Activated T-cell treated with anti-CD3 and anti-CD28 coated beads, Interleukin-2, amount 50 U/mL, for 48 hours (primary cell): ENCODE measurements around the gene FAM8A1.
"Not testable (repeated sequence)": the region's sequence is repeated elsewhere in the genome, so short reads cannot be mapped to it uniquely, and the experiment has no call there.

Experiments
- DNase-seq, 2 experiments: peaks; one replicate each; pipeline ENCODE4 v3.0.0-alpha.2; 2020

The FAM8A1 gene

GRCh38 chr6:17599877-17600526 is at the start of gene FAM8A1:
TSS of gene FAM8A1 (plus strand) at chr6:17600302. CDS start at chr6:17600410, 108 bp downstream.
- DNase-seq = peak; percentile 96 to 97

GRCh38 chr6:17551383-17551958 is 48.6 kb upstream of the FAM8A1 start:
- no peak for DNase-seq

DNA sequence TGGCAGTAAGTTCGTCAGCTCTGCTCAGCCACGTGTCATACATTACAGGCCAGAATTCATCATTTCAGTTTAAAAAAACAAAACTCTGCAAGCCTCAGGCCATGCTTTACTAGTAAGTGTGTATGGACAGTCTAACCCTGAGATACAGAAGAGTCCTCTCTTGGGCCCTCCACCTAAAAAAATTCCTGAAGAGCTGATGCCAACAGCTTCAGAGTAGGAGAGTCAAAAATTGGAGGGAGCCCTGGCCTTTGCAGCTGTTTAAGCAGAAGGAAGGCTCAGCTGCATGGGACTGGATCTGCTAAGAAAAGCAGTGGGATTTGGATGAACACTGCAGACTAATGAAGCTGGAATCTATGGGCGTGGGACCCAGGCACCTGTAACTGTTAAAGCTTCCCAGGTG is 47.2 kb upstream of the FAM8A1 start:
- no peak for DNase-seq

- no peak for DNase-seq
These were observed 44.1 kb upstream of the FAM8A1 start for GRCh38 chr6:17556014-17556413.

GRCh38 chr6:17562636-17563035 is 37.5 kb upstream of the FAM8A1 start:
- no peak for DNase-seq

GRCh38 chr6:17565399-17565798 is 34.7 kb upstream of the FAM8A1 start:
- DNase-seq = no peak

GRCh38 chr6:17574866-17575560 is 25.1 kb upstream of the FAM8A1 start:
- no peak for DNase-seq

DNA sequence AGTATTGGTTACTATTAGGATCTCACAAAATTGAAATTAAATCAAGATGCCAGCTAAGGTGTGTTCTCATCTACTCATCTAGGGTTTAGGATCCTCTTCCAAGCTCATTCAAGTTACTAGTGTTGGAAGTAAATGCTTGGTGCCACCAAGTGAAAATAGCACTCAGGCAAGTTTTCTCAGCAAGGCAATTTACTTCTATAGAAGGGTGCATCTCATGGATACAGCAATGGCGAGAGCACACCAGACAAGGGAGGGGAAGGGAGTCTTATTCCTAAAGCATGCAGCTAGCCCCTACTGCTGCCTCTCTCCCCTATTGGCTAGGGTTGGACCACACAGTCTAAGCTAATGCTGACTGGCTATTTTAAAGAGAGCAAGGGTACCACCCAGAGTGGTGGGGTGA is 23.0 kb upstream of the FAM8A1 start:
- no peak for DNase-seq

GRCh38 chr6:17580518-17581048 is 19.5 kb upstream of the FAM8A1 start:
- DNase-seq = peak; percentile 41 to 49

- peak in 1 of 2 experiments; percentile 23 for DNase-seq
These were observed 18.8 kb upstream of the FAM8A1 start for GRCh38 chr6:17581282-17581681.

DNA sequence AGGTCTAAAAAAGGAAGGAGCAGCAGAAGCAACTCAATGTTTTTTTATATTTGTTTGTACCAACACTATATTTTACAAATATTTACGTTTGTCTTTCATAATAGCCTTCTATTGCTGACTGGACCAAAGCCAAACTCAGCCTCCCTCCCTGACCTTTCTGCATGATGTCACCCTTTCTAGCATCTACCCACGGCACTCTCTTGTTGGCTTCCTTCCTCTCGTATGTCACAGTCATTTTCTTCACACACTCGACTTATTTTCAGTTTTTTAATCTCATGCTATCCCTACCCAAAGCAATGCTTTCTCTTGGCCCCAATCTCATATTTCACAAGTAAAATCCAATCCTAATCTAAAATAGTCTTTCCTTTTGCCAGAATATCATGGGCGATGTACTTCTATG is 16.3 kb upstream of the FAM8A1 start:
- no peak for DNase-seq

GRCh38 chr6:17584241-17584803 is 15.8 kb upstream of the FAM8A1 start:
- no peak for DNase-seq

DNA sequence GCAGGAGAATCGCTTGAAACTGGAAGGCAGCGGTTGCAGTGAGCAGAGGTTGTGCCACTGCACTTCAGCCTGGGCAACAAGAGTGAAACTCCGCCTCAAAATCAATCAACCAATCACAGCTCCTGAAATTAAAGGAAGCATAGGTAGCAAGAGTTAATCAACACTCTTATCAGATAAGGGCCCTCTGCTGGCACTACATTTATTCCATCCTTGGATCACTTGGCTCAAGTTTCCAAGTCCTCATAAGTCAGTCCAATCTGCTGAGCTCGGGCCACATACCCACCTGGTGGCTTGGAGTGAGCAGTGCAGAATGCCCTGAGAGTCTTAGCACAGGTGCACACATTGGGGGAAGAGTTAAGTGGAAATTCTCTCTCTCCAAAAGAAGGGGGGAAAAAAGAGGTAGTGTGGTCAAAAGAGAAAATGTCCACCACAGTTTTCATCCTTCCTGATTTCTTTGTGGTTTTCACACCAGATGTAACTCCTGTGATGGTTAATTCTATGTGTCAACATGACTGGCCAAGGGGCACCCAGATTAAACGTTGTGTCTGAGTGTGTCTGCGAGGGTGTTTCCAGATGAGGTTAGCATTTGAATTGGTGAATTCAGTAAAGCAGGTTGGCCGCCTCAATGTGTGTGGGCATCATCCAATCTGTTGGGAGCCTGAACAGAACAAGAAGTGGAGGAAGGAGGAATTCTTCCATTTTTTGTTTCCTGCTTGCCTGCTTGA is 14.2 kb upstream of the FAM8A1 start:
- no peak for DNase-seq

DNA sequence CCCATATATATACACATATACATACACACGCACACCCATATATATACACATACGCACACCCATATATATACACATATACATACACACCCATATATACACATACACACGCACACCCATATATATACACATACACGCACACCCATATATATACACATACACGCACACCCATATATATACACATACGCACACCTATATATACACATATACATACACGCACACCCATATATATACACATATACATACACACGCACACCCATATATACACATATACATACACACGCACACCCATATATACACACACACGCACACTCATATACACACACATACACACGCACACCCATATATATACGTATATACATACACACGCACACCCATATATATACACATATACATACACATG is 13.5 kb upstream of the FAM8A1 start:
- DNase-seq = not testable (repeated sequence)

GRCh38 chr6:17588011-17588410 is 12.1 kb upstream of the FAM8A1 start:
- DNase-seq = no peak

GRCh38 chr6:17589406-17590096 is 10.6 kb upstream of the FAM8A1 start:
- no peak for DNase-seq

DNA sequence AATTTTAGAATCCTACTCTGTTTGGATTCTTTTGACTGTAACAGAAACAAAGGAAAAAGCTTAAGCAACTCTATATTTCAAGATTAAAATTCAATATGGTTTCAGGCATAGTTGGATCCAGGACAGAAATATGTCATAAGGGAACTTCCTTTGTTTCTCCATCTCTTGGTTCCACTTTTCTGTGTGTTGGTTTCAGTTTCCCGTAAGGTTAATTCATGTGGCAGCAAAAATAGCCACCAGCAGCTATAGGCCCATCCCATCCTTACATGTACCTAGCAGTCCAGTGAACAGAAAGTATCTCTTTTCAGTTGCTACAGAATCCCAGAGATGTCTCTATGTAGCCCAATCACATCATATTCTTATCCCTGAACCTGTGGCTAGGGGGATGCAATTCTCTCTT is 8.8 kb upstream of the FAM8A1 start:
- no peak for DNase-seq

- DNase-seq = no peak
These were observed 6.9 kb upstream of the FAM8A1 start for GRCh38 chr6:17593246-17593645.

DNA sequence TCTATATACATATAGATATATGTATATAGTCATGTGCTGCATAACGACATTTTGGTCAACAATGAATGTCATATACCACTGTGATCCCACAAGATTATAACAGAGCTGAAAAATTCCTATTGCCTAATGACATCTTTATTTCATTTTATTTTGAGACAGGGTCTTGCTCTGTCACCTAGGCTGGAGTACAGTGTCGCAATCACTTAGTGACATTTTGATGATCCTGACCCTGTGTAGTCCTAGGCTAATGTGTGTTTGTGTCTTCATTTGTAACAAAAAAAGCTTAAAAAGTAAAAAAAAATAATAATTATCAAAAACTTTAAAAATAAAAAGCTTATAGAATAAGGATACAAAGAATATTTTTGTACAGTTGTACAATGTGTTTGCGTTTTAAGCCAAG is 4.0 kb upstream of the FAM8A1 start:
- no peak for DNase-seq

- DNase-seq = peak; percentile 69 to 74
These were observed 654 bp downstream of the FAM8A1 start for GRCh38 chr6:17600527-17601385.

- no peak for DNase-seq
These were observed 1.2 kb downstream of the FAM8A1 start for GRCh38 chr6:17601386-17601703.

DNA sequence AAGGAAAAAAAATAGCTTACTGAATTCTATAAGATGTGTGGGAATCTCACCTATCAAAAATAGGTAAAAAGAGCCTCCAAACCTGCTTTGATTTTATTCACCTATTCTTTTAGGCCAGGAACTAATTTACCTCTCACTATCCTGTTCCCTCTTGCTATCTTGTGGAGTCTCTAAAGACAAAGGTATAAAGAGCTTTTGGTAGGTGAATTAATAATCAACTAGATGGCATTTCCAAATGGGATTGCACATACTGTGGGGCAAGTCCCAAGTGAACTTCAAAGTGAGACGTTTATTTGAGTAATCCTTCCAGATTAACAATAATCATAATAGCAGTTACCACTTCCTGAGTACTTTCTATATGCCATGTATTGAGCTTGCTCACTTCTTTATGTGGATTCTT is 2.8 kb downstream of the FAM8A1 start:
- DNase-seq = no peak
